ENCODE measurements around the gene C1QTNF12. TPM values are rescaled to one million over a fixed set of nuclear protein-coding genes. Genes with fewer than 3 reads are reported as not detected.
"Not testable (repeated sequence)": the region's sequence is repeated elsewhere in the genome, so short reads cannot be mapped to it uniquely, and the experiment has no call there.

The C1QTNF12 gene
- total and polyA plus RNA-seq, 2 experiments from 2014 or later, result 1.5 TPM; not detected in 1

DNA sequence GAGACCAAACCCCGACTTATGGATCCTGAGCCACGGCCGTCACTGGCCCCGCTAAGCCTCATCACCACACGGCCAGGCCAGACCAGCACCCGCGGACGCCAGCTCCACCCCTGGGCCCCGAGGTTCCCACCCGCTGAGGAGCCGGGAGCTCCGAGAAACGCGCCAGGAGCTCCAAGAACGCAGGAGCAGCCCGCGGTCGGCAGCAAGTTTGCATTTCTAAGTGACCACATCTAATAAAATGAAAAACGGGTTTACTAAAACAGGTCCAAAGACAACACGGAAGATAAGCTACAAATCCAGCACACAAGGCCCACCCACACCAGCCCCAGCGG lies 8.1 kb upstream of the C1QTNF12 start:
- DNase-seq (ENCODE audit: low read depth in 1 of 2, low spot score in 1 of 2), result no peak

DNA sequence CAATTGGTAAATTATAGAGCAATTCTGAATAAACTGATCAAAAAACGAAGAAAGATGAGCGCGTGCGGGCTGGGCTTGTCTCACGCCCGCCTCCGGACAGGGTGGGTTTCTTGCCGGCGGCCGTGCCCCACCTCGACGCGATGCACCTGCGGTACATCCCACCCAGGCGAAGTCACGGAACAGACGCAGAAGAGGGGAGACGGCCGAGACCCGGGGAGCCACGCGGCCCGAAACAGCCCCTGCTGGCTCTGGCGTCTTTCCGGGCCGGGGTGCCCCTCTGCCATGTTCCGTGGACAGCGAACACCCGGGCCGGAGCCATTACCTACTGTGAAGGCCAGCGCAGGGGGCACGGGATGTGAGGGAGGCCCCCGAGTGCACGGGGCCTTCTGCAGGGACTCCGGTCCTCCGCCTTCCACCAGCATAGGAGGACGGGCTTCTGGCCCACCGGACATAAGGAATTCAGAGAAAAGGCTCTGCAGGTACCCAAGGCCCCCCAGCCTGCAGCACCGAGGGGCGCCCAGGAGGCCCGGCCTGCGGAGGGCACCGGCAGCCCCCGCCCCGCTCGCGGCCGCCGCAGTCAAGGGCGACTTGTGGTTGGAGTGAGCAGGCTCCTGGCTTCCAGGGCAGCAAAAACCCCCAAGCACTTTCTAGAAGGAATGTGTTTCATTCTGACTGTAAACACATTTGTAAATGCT lies 7.6 kb upstream of the C1QTNF12 start:
- H3K27ac ChIP-seq, result no peak overlapping the region
- TF ChIP-seq CTCF (IDR thresholded peaks at IDR 0.05; ENCODE audit: low read depth, low read length), result no peak
- no peak overlapping the region for H3K4me3 ChIP-seq
- no peaks in the 10 kb centered on the region for H3K9me3 ChIP-seq (ENCODE audit: low read depth)
- no peaks in the 10 kb centered on the region for H3K27me3 ChIP-seq
- peaks cover 8% of the 10 kb centered on the region for H3K36me3 ChIP-seq
- DNase-seq (ENCODE audit: low read depth in 1 of 2, low spot score in 1 of 2), result no peak
- H3K4me1 ChIP-seq (ENCODE audit: low read depth), result no peaks in the 10 kb centered on the region

More for the DNA sequence above, 8.1 kb upstream of the C1QTNF12 start:
- H3K36me3 ChIP-seq, result peaks cover 8% of the 10 kb centered on the region
- no peaks in the 10 kb centered on the region for H3K9me3 ChIP-seq (ENCODE audit: low read depth)
- H3K4me1 ChIP-seq (ENCODE audit: low read depth), result no peaks in the 10 kb centered on the region
- H3K27ac ChIP-seq, result no peak overlapping the region
- no peaks in the 10 kb centered on the region for H3K27me3 ChIP-seq
- TF ChIP-seq CTCF (IDR thresholded peaks at IDR 0.05; ENCODE audit: low read depth, low read length), result no peak
- H3K4me3 ChIP-seq, result no peak overlapping the region

DNA sequence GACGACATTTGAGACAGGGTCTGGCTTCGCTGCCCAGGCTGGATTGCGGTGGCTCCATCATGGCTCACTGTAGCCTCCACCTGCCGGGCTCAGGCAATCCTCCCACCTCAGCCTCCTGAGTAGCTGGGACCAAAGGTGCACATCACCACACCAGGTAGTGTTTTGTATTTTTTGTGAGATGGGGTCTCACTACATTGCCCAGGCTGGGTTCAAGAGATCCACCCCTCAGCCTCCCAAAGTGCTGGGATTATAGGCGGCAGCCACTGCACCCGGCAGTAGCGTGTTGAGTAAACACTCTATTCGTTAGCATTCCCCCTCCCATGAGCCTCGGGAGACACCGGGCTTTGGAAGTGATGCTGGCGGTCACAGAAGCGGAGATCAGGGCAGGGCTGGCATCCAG lies 6.8 kb upstream of the C1QTNF12 start:
- Histone ChIP-seq H3K27me3 (no peaks in the 10 kb centered on the region), H3K4me3 (no peak overlapping the region), H3K27ac (no peak overlapping the region), H3K9me3 (ENCODE audit: low read depth) (no peaks in the 10 kb centered on the region), H3K36me3 (peaks cover 8% of the 10 kb centered on the region), H3K4me1 (ENCODE audit: low read depth) (no peaks in the 10 kb centered on the region)
- TF ChIP-seq CTCF (IDR thresholded peaks at IDR 0.05; ENCODE audit: low read depth, low read length), result no peak
- no peak for DNase-seq (ENCODE audit: low read depth in 1 of 2, low spot score in 1 of 2)

DNA sequence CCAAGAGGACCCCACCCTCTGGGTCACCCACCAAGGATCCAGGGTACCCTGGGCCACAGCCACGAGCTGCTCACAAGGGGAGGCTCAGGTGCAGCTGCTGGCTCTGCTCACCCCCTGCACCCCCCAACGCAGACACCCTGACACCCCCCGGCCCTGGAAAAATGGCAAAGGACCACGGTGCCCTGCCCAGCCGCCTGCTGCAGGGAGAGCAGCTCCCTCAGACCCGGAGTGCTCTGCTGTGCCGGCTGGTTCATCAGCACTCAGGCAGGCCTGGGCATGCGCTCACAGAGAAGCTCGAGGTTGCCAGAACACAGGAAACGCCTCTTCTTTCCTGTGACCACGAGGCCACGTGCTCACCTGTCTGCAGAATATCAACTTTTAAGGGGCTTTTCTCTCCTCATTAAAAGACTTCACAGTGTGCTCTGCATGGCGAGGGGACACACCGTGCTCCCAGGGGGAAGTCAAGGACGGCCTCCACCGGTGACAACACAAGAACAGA lies 4.3 kb upstream of the C1QTNF12 start:
- no peak overlapping the region for H3K4me3 ChIP-seq
- peaks cover 18% of the 10 kb centered on the region for H3K27me3 ChIP-seq
- peaks cover 3% of the 10 kb centered on the region for H3K36me3 ChIP-seq
- TF ChIP-seq CTCF (IDR thresholded peaks at IDR 0.05; ENCODE audit: low read depth, low read length), result no peak
- no peak overlapping the region for H3K27ac ChIP-seq
- H3K4me1 ChIP-seq (ENCODE audit: low read depth), result no peaks in the 10 kb centered on the region
- DNase-seq (ENCODE audit: low read depth in 1 of 2, low spot score in 1 of 2), result no peak
- no peaks in the 10 kb centered on the region for H3K9me3 ChIP-seq (ENCODE audit: low read depth)

DNA sequence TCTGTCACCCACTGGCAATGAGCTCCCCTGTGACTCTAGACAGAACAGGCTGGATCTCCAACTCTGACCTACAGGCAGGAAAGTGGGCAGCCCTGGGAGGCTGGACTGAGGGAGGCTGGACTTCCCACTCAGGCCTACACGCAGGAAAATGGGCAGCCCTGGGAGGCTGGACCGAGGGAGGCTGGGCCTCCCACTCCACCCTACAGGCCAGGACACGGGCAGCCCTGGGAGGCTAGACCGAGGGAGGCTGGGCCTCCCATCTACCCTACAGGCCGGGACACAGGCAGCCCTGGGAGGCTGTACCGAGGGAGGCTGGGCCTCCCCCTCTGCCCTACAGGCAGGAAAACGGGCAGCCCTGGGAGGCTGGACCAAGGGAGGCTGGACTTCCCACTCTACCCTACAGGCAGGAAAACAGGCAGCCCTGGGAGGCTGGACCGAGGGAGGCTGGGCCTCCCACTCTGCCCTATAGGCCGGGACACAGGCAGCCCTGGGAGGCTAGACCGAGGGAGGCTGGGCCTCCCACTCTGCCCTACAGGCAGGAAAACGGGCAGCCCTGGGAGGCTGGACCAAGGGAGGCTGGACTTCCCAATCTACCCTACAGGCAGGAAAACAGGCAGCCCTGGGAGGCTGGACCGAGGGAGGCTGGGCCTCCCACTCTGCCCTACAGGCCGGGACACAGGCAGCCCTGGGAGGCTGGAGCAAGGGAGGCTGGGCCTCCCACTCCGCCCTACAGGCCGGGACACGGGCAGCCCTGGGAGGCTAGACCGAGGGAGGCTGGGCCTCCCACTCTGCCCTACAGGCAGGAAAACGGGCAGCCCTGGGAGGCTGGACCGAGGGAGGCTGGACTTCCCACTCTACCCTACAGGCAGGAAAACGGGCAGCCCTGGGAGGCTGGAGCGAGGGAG lies 1.7 kb upstream of the C1QTNF12 start:
- not testable (repeated sequence) for H3K36me3 ChIP-seq; H3K27ac ChIP-seq; DNase-seq (ENCODE audit: low read depth in 1 of 2, low spot score in 1 of 2); H3K9me3 ChIP-seq (ENCODE audit: low read depth); H3K4me1 ChIP-seq (ENCODE audit: low read depth); H3K4me3 ChIP-seq
- H3K27me3 ChIP-seq, result peaks cover 18% of the 10 kb centered on the region
